OCI-LY1 (cell line): ENCODE results near the gene SLCO6A1.

Experiments used
- H2AFZ ChIP-seq: fragments of 200-600 bp; sonication (generic), shearing (Covaris generic); 2 replicates; pipeline ENCODE4 v1.6.0; 2014; ENCODE audit warnings: antibody characterized with exemption, mild to moderate bottlenecking, low read length
- H3F3A ChIP-seq: fragments of 200-600 bp; sonication (generic), shearing (Covaris generic); 2 replicates; pipeline ENCODE4 v1.6.0; 2014; ENCODE audit warnings: mild to moderate bottlenecking, antibody characterized with exemption, low read length, moderate library complexity; ENCODE audit not compliant: insufficient read depth
- H3K27ac ChIP-seq: fragments of 200-600 bp; sonication (generic); 2 replicates; pipeline ENCODE4 v1.5.1; 2014; ENCODE audit warnings: low read length, mixed run types, mild to moderate bottlenecking, low read depth; ENCODE audit not compliant: poor library complexity, severe bottlenecking
- H3K27me3 ChIP-seq: fragments of 200-600 bp; sonication (generic); 2 replicates; pipeline ENCODE4 v1.6.0; 2014; ENCODE audit warnings: antibody characterized with exemption, mild to moderate bottlenecking, low read length, moderate library complexity; ENCODE audit not compliant: insufficient read depth
- H3K36me3 ChIP-seq: fragments of 200-600 bp; sonication (generic); 2 replicates; pipeline ENCODE4 v1.6.1; 2014; ENCODE audit warnings: mild to moderate bottlenecking, antibody characterized with exemption, low read length, moderate library complexity, mixed read lengths; ENCODE audit not compliant: insufficient read depth
- H3K4me1 ChIP-seq: fragments of 200-600 bp; sonication (generic); 2 replicates; pipeline ENCODE4 v1.5.1; 2014; ENCODE audit warnings: mild to moderate bottlenecking, low read length, moderate library complexity; ENCODE audit not compliant: insufficient read depth, severe bottlenecking
- H3K4me2 ChIP-seq: fragments of 200-600 bp; sonication (generic), shearing (Covaris generic); 2 replicates; pipeline ENCODE4 v1.6.1; 2014; ENCODE audit warnings: low read length
- H3K4me3 ChIP-seq: fragments of 200-600 bp; sonication (generic); 2 replicates; pipeline ENCODE4 v1.5.1; 2014; ENCODE audit warnings: low read length, low read depth, mild to moderate bottlenecking, mixed read lengths; ENCODE audit not compliant: poor library complexity, severe bottlenecking
- H3K79me2 ChIP-seq: fragments of 200-600 bp; shearing (Covaris generic); 2 replicates; pipeline ENCODE4 v1.6.1; 2016; ENCODE audit warnings: mixed run types, low read length, mixed read lengths; ENCODE audit not compliant: insufficient read depth
- H3K9ac ChIP-seq: fragments of 200-600 bp; sonication (generic), shearing (Covaris generic); 2 replicates; pipeline ENCODE4 v1.6.1; 2014; ENCODE audit warnings: mild to moderate bottlenecking, low read length, mixed read lengths
- H3K9me2 ChIP-seq: fragments of 200-600 bp; sonication (generic), shearing (Covaris generic); 2 replicates; pipeline ENCODE4 v1.6.1; 2014; ENCODE audit warnings: low read depth, mild to moderate bottlenecking, low read length, mixed read lengths
- H3K9me3 ChIP-seq: fragments of 200-600 bp; shearing (Covaris generic); 2 replicates; pipeline ENCODE4 v1.6.1; 2014; ENCODE audit warnings: low read length, mixed read lengths
- H4K20me1 ChIP-seq: fragments of 200-600 bp; sonication (generic), shearing (Covaris generic); 2 replicates; pipeline ENCODE4 v1.6.0; 2016; ENCODE audit warnings: mild to moderate bottlenecking, low read length; ENCODE audit not compliant: insufficient read depth
- EZH2 ChIP-seq: fragments of 200-600 bp; sonication (generic), shearing (Covaris generic); IDR thresholded peaks from 2 replicates; pipeline ENCODE4 v1.8.0; 2017; ENCODE audit warnings: borderline replicate concordance, mixed run types, mild to moderate bottlenecking, antibody characterized with exemption, low read length, moderate library complexity, mixed read lengths
- TF ChIP-seq, protein P1 (sequence below): fragments of 200-600 bp; sonication (generic), shearing (Covaris generic); IDR thresholded peaks from 2 replicates; pipeline ENCODE4 v1.5.1; 2017; ENCODE audit warnings: mild to moderate bottlenecking, antibody characterized with exemption, low read length, moderate library complexity, mixed read lengths

The SLCO6A1 gene

DNA sequence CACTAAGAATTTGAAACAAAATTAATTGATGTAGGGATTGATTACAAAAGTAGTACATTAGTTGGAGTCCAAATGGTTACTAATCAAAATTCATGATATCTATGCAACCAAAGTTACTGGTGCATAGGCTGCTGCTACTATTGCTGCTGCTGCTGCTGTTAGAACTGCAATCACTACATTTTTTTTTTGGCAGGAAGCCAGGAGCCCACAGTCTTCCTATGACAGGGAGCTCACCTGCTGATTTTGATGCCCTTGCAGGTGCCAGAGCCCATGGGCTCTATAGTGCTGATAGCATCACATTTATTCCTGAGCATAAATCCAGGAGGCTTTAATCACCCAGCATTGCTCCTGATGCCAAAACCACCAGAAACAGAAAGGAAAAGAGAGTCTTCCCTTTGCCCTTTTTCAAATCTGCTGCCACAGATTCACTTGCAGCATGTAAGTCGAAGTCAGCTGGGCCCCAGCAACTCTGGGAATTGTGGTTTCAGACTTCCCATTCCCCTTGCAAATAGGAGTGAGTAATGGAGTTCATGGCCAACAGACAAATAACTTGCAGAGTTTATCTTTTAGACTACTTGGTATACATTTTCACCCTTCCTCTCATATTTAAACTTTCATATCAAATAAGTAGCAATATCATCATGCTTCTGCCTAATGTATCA lies 17.6 kb downstream of the SLCO6A1 start:
- H3K36me3 ChIP-seq = no peaks in the 10 kb centered on the region
- H3K9me2 ChIP-seq = no peaks in the 10 kb centered on the region
- no peak overlapping the region for H3K9ac ChIP-seq
- H3K27ac ChIP-seq = no peak overlapping the region
- no peaks in the 10 kb centered on the region for H3K9me3 ChIP-seq
- no peaks in the 10 kb centered on the region for H3K79me2 ChIP-seq
- H4K20me1 ChIP-seq = no peaks in the 10 kb centered on the region
- H3K27me3 ChIP-seq = no peaks in the 10 kb centered on the region
- H2AFZ ChIP-seq = no peak overlapping the region
- H3K4me1 ChIP-seq = no peaks in the 10 kb centered on the region
- no peaks in the 10 kb centered on the region for H3F3A ChIP-seq
- no peak overlapping the region for H3K4me2 ChIP-seq
- TF ChIP-seq, protein P1, sequence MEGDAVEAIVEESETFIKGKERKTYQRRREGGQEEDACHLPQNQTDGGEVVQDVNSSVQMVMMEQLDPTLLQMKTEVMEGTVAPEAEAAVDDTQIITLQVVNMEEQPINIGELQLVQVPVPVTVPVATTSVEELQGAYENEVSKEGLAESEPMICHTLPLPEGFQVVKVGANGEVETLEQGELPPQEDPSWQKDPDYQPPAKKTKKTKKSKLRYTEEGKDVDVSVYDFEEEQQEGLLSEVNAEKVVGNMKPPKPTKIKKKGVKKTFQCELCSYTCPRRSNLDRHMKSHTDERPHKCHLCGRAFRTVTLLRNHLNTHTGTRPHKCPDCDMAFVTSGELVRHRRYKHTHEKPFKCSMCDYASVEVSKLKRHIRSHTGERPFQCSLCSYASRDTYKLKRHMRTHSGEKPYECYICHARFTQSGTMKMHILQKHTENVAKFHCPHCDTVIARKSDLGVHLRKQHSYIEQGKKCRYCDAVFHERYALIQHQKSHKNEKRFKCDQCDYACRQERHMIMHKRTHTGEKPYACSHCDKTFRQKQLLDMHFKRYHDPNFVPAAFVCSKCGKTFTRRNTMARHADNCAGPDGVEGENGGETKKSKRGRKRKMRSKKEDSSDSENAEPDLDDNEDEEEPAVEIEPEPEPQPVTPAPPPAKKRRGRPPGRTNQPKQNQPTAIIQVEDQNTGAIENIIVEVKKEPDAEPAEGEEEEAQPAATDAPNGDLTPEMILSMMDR = no peak
- no peak for TF ChIP-seq EZH2
- H3K4me3 ChIP-seq = no peak overlapping the region

GRCh38 chr5:102453716-102454115 lies 45.1 kb downstream of the SLCO6A1 start:
- Histone ChIP-seq H3K4me3 (no peak overlapping the region), H3F3A (no peaks in the 10 kb centered on the region), H2AFZ (no peak overlapping the region; the same call in 1 of the 2 replicates)

GRCh38 chr5:102451082-102451481 lies 47.7 kb downstream of the SLCO6A1 start:
- Histone ChIP-seq H3K4me1 (no peaks in the 10 kb centered on the region), H2AFZ (no peak overlapping the region)
- TF ChIP-seq EZH2 = no peak
- TF ChIP-seq, protein P1 = no peak

More at GRCh38 chr5:102453716-102454115, 45.1 kb downstream of the SLCO6A1 start:
- H3K9me3 ChIP-seq = no peaks in the 10 kb centered on the region
- H3K79me2 ChIP-seq = no peaks in the 10 kb centered on the region
- H3K9ac ChIP-seq = no peak overlapping the region
- H3K4me1 ChIP-seq = no peaks in the 10 kb centered on the region
- H3K27ac ChIP-seq = no peak overlapping the region
- TF ChIP-seq, protein P1 = no peak
- no peak for TF ChIP-seq EZH2
- no peaks in the 10 kb centered on the region for H3K27me3 ChIP-seq
- H3K36me3 ChIP-seq = no peaks in the 10 kb centered on the region
- H4K20me1 ChIP-seq = no peaks in the 10 kb centered on the region
- no peak overlapping the region for H3K4me2 ChIP-seq
- no peaks in the 10 kb centered on the region for H3K9me2 ChIP-seq

More at GRCh38 chr5:102451082-102451481, 47.7 kb downstream of the SLCO6A1 start:
- Histone ChIP-seq H3K9me2 (no peaks in the 10 kb centered on the region), H3K27ac (no peak overlapping the region), H3F3A (no peaks in the 10 kb centered on the region), H3K36me3 (no peaks in the 10 kb centered on the region), H3K27me3 (no peaks in the 10 kb centered on the region), H3K79me2 (no peaks in the 10 kb centered on the region), H3K4me2 (no peak overlapping the region), H4K20me1 (no peaks in the 10 kb centered on the region), H3K9me3 (no peaks in the 10 kb centered on the region), H3K9ac (no peak overlapping the region), H3K4me3 (no peak overlapping the region)
